NB4 (cell line): ENCODE results near the gene WDR7.

Source experiments
- MYC ChIP-seq: IDR thresholded peaks from 2 replicates; pipeline ENCODE4 v1.6.1; 2011; ENCODE audit warnings: low read depth, low read length
- POLR2A ChIP-seq: IDR thresholded peaks from 2 replicates; pipeline ENCODE4 v1.6.1; 2011; ENCODE audit warnings: mild to moderate bottlenecking; ENCODE audit not compliant: insufficient read length; ENCODE audit errors: extremely low read depth
- TF ChIP-seq, protein P1 (sequence below): IDR thresholded peaks from one replicate; pipeline ENCODE4 v1.5.1; 2012; ENCODE audit warnings: low read depth, low read length
- TF ChIP-seq, protein P2 (sequence below): IDR thresholded peaks from 2 replicates; pipeline ENCODE4 v1.6.1; 2011; ENCODE audit warnings: low read depth, low read length

- TF ChIP-seq, protein P1, sequence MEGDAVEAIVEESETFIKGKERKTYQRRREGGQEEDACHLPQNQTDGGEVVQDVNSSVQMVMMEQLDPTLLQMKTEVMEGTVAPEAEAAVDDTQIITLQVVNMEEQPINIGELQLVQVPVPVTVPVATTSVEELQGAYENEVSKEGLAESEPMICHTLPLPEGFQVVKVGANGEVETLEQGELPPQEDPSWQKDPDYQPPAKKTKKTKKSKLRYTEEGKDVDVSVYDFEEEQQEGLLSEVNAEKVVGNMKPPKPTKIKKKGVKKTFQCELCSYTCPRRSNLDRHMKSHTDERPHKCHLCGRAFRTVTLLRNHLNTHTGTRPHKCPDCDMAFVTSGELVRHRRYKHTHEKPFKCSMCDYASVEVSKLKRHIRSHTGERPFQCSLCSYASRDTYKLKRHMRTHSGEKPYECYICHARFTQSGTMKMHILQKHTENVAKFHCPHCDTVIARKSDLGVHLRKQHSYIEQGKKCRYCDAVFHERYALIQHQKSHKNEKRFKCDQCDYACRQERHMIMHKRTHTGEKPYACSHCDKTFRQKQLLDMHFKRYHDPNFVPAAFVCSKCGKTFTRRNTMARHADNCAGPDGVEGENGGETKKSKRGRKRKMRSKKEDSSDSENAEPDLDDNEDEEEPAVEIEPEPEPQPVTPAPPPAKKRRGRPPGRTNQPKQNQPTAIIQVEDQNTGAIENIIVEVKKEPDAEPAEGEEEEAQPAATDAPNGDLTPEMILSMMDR = no peak
- TF ChIP-seq POLR2A = no peak
- no peak for TF ChIP-seq MYC
- TF ChIP-seq, protein P2, sequence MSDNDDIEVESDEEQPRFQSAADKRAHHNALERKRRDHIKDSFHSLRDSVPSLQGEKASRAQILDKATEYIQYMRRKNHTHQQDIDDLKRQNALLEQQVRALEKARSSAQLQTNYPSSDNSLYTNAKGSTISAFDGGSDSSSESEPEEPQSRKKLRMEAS = no peak
These were observed 92.0 kb downstream of the WDR7 start for GRCh38 chr18:56743115-56743514.
